H9 (cell line): ENCODE measurements around the gene ROR1. TPM values are rescaled to one million over a fixed set of nuclear protein-coding genes. Genes with fewer than 3 reads are reported as not detected.

Experiments
- DNase-seq: peaks from one replicate; pipeline ENCODE4 v3.0.0-alpha.2; 2017
- H2AFZ ChIP-seq: one replicate; pipeline ENCODE4 v1.6.1; 2013; ENCODE audit warnings: mild to moderate bottlenecking, low read length, control low read depth, moderate library complexity
- H2AK5ac ChIP-seq: 2 replicates; pipeline ENCODE4 v1.6.1; 2013; ENCODE audit warnings: low read length, control low read depth, mixed read lengths; ENCODE audit not compliant: insufficient read length
- H2BK120ac ChIP-seq: one replicate; pipeline ENCODE4 v1.6.1; 2013; ENCODE audit warnings: low read depth, mild to moderate bottlenecking, low read length, control low read depth, inconsistent platforms; ENCODE audit not compliant: poor library complexity, severe bottlenecking
- H2BK12ac ChIP-seq: 2 replicates; pipeline ENCODE4 v1.6.1; 2013; ENCODE audit warnings: low read length, control low read depth, mixed read lengths, low read depth; ENCODE audit not compliant: insufficient read length
- H2BK15ac ChIP-seq: 2 replicates; pipeline ENCODE4 v1.6.1; 2013; ENCODE audit warnings: low read depth, low read length, control low read depth
- H2BK20ac ChIP-seq: one replicate; pipeline ENCODE4 v1.6.1; 2013; ENCODE audit warnings: low read depth, mild to moderate bottlenecking, low read length, control low read depth, inconsistent platforms; ENCODE audit not compliant: poor library complexity, severe bottlenecking
- H2BK5ac ChIP-seq: 2 replicates; pipeline ENCODE4 v1.6.1; 2013; ENCODE audit warnings: low read length, control low read depth, mixed read lengths; ENCODE audit not compliant: insufficient read length
- H3K14ac ChIP-seq: 2 replicates; pipeline ENCODE4 v1.6.1; 2013; ENCODE audit warnings: low read length, control low read depth; ENCODE audit not compliant: insufficient read depth
- H3K18ac ChIP-seq: 2 replicates; pipeline ENCODE4 v1.6.1; 2013; ENCODE audit warnings: low read depth, mild to moderate bottlenecking, mixed read lengths, low read length, control low read depth; ENCODE audit not compliant: insufficient read length
- H3K23ac ChIP-seq: 2 replicates; pipeline ENCODE4 v1.6.1; 2013; ENCODE audit warnings: low read length, control low read depth, mixed read lengths, low read depth; ENCODE audit not compliant: insufficient read length
- H3K23me2 ChIP-seq: 2 replicates; pipeline ENCODE4 v1.6.1; 2013; ENCODE audit warnings: low read depth, mild to moderate bottlenecking, mixed read lengths, low read length, control low read depth; ENCODE audit not compliant: insufficient read length, poor library complexity, severe bottlenecking
- H3K27ac ChIP-seq: 2 replicates; pipeline ENCODE4 v1.5.1; 2013; ENCODE audit warnings: low read length, control low read depth, mixed read lengths, low read depth; ENCODE audit not compliant: insufficient read length
- H3K27me3 ChIP-seq: 2 replicates; pipeline ENCODE4 v1.6.1; 2013; ENCODE audit warnings: low read length, control low read depth, inconsistent platforms; ENCODE audit not compliant: insufficient read depth
- H3K4ac ChIP-seq: 2 replicates; pipeline ENCODE4 v1.6.1; 2013; ENCODE audit warnings: low read depth, mild to moderate bottlenecking, control low read depth, inconsistent platforms, low read length, moderate library complexity
- H3K4me1 ChIP-seq: 2 replicates; pipeline ENCODE4 v1.6.1; 2013; ENCODE audit warnings: low read length, control low read depth, inconsistent platforms; ENCODE audit not compliant: insufficient read depth
- H3K4me2 ChIP-seq: 2 replicates; pipeline ENCODE4 v1.6.1; 2013; ENCODE audit warnings: low read length, control low read depth, mixed read lengths; ENCODE audit not compliant: insufficient read length, insufficient read depth
- H3K56ac ChIP-seq: 2 replicates; pipeline ENCODE4 v1.6.1; 2013; ENCODE audit warnings: low read depth, mild to moderate bottlenecking, mixed read lengths, low read length, control low read depth; ENCODE audit not compliant: insufficient read length
- H3K79me1 ChIP-seq: 2 replicates; pipeline ENCODE4 v1.6.1; 2013; ENCODE audit warnings: low read depth, mild to moderate bottlenecking, moderate library complexity, low read length, control low read depth, inconsistent platforms; ENCODE audit not compliant: insufficient read depth, poor library complexity, severe bottlenecking
- H3K79me2 ChIP-seq: 2 replicates; pipeline ENCODE4 v1.6.1; 2013; ENCODE audit warnings: low read length, control low read depth, inconsistent platforms; ENCODE audit not compliant: insufficient read depth
- H3K9ac ChIP-seq: 2 replicates; pipeline ENCODE4 v1.6.1; 2013; ENCODE audit warnings: low read length, control low read depth, mixed read lengths; ENCODE audit not compliant: insufficient read length; ENCODE audit errors: extremely low read depth
- H3K9me3 ChIP-seq: one replicate; pipeline ENCODE4 v1.6.1; 2013; ENCODE audit warnings: low read depth, low read length, inconsistent platforms; ENCODE audit not compliant: control insufficient read depth
- H3T11ph ChIP-seq: one replicate; pipeline ENCODE4 v1.6.1; 2013; ENCODE audit warnings: mild to moderate bottlenecking, low read length, control low read depth, inconsistent platforms
- H4K20me1 ChIP-seq: one replicate; pipeline ENCODE4 v1.6.1; 2013; ENCODE audit not compliant: control insufficient read depth, insufficient read length, insufficient read depth
- H4K5ac ChIP-seq: 2 replicates; pipeline ENCODE4 v1.6.1; 2013; ENCODE audit warnings: low read depth, mild to moderate bottlenecking, mixed read lengths, low read length, control low read depth; ENCODE audit not compliant: insufficient read length
- H4K8ac ChIP-seq: replicated peaks from 2 replicates; pipeline ENCODE4 v1.6.1; 2013; ENCODE audit warnings: low read length, control low read depth, mixed read lengths, low read depth; ENCODE audit not compliant: insufficient read length
- H4K91ac ChIP-seq: 2 replicates; pipeline ENCODE4 v1.6.1; 2013; ENCODE audit warnings: low read depth, mild to moderate bottlenecking, moderate library complexity, mixed read lengths, low read length, control low read depth; ENCODE audit not compliant: insufficient read length
- H3K27ac Mint-ChIP-seq, 3 experiments: 2 replicates in 2 of 3; 3 replicates in 1 of 3; pipeline ENCODE4 v1.8.0; 2020 to 2021; ENCODE audit warnings: mixed read lengths in 3 of 3, mild to moderate bottlenecking in 1 of 3, moderate library complexity in 1 of 3
- H3K27me3 Mint-ChIP-seq: 2 replicates; pipeline ENCODE4 v1.8.0; 2021; ENCODE audit warnings: low read depth, mild to moderate bottlenecking, moderate library complexity, mixed read lengths
- H3K36me3 Mint-ChIP-seq, 3 experiments: 2 replicates in 2 of 3; 3 replicates in 1 of 3; pipeline ENCODE4 v1.8.0; 2020 to 2021; ENCODE audit warnings: low read depth in 3 of 3, mixed read lengths in 3 of 3; ENCODE audit not compliant: insufficient read depth in 1 of 3
- H3K4me1 Mint-ChIP-seq, 2 experiments: 2 replicates each; pipeline ENCODE4 v1.8.0; 2020; ENCODE audit warnings: mixed read lengths in 2 of 2
- H3K4me3 Mint-ChIP-seq, 2 experiments: 2 replicates in 1 of 2; 3 replicates in 1 of 2; pipeline ENCODE4 v1.8.0; 2020 to 2021; ENCODE audit warnings: mild to moderate bottlenecking in 2 of 2, mixed read lengths in 2 of 2, moderate library complexity in 1 of 2
- H3K9me3 Mint-ChIP-seq, 2 experiments: 2 replicates in 1 of 2; 3 replicates in 1 of 2; pipeline ENCODE4 v1.8.0; 2020; ENCODE audit warnings: mild to moderate bottlenecking in 2 of 2, mixed read lengths in 2 of 2, moderate library complexity in 1 of 2
- CTCF ChIP-seq: fragments of 200-600 bp; sonication (generic); conservative IDR thresholded peaks from 3 replicates; pipeline ENCODE4 v1.8.0; 2021; ENCODE audit warnings: antibody characterized with exemption, mild to moderate bottlenecking
- total RNA-seq: library from RNA; stranded (reverse); gene quantifications from 2 replicates; pipeline ENCODE4 v1.2.1, GENCODE V29; 2021

Gene ROR1
- total RNA-seq, 1 experiment from 2014 or later: 75.9 TPM

DNA sequence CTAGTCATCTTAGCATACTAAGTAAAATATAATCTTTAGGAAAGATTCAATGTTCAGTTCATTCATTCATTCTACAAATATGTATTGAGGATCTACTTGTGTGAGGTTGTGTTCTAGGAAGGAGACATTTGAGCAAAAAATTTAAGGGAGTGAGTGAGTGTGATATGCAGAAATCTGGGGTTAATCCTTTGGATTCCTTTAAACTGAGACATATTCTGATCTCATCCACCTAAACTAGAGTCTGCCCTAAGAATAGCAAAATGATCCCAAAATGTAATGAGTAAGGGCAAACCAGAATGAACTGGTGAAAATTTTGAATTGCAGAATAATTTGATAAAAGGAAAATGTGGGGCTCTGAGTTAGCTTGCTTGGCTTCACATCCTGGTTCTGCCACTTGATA, 438.2 kb downstream of the ROR1 start:
- H3K27ac Mint-ChIP-seq: no peak overlapping the region
- TF ChIP-seq CTCF: no peak
- Histone ChIP-seq H2AFZ (no peak overlapping the region), H3K4ac (no peak overlapping the region), H3K14ac (no peak overlapping the region), H3K79me1 (no peaks in the 10 kb centered on the region), H2AK5ac (no peak overlapping the region), H3K23ac (no peak overlapping the region), H4K91ac (no peak overlapping the region), H3K9me3 (no peaks in the 10 kb centered on the region), H4K8ac (no peak overlapping the region), H3K27ac (no peak overlapping the region), H3K23me2 (no peaks in the 10 kb centered on the region), H3K27me3 (no peaks in the 10 kb centered on the region), H3K4me1 (no peaks in the 10 kb centered on the region), H3K79me2 (no peaks in the 10 kb centered on the region), H3T11ph (no peak overlapping the region), H2BK120ac (no peak overlapping the region), H3K56ac (no peak overlapping the region), H3K4me2 (no peak overlapping the region), H2BK15ac (no peak overlapping the region), H3K18ac (no peak overlapping the region), H2BK20ac (no peak overlapping the region), H2BK12ac (no peak overlapping the region), H2BK5ac (no peak overlapping the region), H4K20me1 (no peaks in the 10 kb centered on the region), H3K9ac (no peak overlapping the region), H4K5ac (no peak overlapping the region)
- H3K9me3 Mint-ChIP-seq: no peaks in the 10 kb centered on the region
- no peak for DNase-seq
- no peaks in the 10 kb centered on the region for H3K36me3 Mint-ChIP-seq
- H3K27me3 Mint-ChIP-seq: peaks cover 3% of the 10 kb centered on the region
- H3K4me3 Mint-ChIP-seq: no peak overlapping the region
- no peaks in the 10 kb centered on the region for H3K4me1 Mint-ChIP-seq
